ENCODE results near the gene PCDHB10.
"Not testable (repeated sequence)": the region's sequence is repeated elsewhere in the genome, so short reads cannot be mapped to it uniquely, and the experiment has no call there.

Gene PCDHB10

DNA sequence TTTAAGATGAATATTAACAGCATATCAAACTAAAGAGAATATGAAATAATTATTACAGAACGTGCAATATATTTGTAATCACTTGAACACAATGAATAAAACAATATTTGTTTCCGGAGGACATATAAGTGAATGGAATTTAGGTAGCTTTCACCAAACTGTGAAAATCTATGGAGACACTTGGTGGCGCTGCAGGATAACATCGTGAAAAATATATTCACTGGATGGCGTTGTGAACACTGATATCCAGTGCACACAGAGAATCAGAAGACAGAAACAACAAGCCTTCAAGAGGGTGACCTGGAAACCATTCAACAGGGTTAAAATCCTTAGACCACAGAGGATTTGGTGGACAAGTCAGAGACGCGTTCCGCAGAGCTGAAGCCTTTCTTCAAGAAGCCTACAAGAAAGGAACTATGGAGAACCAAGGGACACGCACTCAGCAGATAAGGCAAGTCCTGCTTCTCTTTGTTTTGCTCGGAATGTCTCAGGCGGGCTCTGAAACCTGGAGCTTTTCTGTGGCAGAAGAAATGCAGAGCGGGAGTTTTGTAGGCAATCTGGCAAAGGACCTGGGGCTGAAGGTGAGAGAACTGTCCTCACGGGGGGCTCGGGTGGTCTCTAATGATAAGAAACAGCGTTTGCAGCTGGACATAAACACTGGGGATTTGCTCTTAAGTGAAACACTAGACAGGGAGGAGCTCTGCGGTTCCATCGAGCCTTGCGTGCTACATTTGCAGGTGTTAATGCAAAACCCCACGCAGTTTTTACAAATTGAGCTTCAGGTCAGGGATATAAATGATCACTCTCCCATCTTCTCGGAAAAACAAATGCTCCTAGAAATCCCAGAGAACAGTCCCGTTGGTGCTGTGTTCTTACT lies 7.4 kb downstream of the PCDHB10 start, which contains the start of gene PCDHB11:
TSS of gene PCDHB11 (plus strand) at position 269 of the 877 bp plus-strand sequence. CDS start at position 417, 148 bp downstream.
- TF ChIP-seq, protein P1, sequence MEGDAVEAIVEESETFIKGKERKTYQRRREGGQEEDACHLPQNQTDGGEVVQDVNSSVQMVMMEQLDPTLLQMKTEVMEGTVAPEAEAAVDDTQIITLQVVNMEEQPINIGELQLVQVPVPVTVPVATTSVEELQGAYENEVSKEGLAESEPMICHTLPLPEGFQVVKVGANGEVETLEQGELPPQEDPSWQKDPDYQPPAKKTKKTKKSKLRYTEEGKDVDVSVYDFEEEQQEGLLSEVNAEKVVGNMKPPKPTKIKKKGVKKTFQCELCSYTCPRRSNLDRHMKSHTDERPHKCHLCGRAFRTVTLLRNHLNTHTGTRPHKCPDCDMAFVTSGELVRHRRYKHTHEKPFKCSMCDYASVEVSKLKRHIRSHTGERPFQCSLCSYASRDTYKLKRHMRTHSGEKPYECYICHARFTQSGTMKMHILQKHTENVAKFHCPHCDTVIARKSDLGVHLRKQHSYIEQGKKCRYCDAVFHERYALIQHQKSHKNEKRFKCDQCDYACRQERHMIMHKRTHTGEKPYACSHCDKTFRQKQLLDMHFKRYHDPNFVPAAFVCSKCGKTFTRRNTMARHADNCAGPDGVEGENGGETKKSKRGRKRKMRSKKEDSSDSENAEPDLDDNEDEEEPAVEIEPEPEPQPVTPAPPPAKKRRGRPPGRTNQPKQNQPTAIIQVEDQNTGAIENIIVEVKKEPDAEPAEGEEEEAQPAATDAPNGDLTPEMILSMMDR (IDR thresholded peaks at IDR 0.05; ENCODE audit: low read length) = peak; percentile 67
- no peak for TF ChIP-seq EZH2phosphoT487 (IDR thresholded peaks at IDR 0.05; ENCODE audit: low read length)
- TF ChIP-seq EZH2 (optimal IDR thresholded peaks at IDR 0.05; ENCODE audit: low read depth, low read length) = no peak
- H3K9ac ChIP-seq (ENCODE audit: low read length) = no peak within 1 kb of the TSS
- no peaks in the 10 kb centered on the region for H3K9me2 ChIP-seq (replicated peaks; ENCODE audit: insufficient read depth, low read length)
- 0 out of 2 replicates have a peak within 1 kb of the TSS, but pooled peaks have one; percentile 36 for H2AFZ ChIP-seq (ENCODE audit: low read length)
- no peaks in the 10 kb centered on the region for H3K4me1 ChIP-seq (ENCODE audit: low read length)
- H4K20me1 ChIP-seq (ENCODE audit: insufficient read depth, low read length) = no peaks in the 10 kb centered on the region
- H3K36me3 ChIP-seq (replicated peaks; ENCODE audit: insufficient read depth, low read length) = no peaks in the 10 kb centered on the region
- no peaks in the 10 kb centered on the region for H3K79me2 ChIP-seq (ENCODE audit: low read length)
- peak within 1 kb of the TSS; percentile 9; the same call in 1 of the 2 replicates for H3K4me2 ChIP-seq (ENCODE audit: low read depth, low read length)
- no peaks in the 10 kb centered on the region for H3F3A ChIP-seq (ENCODE audit: insufficient read depth, low read length)
- H3K27me3 ChIP-seq (replicated peaks; ENCODE audit: insufficient read depth, low read length) = no peaks in the 10 kb centered on the region
- peak within 1 kb of the TSS; percentile 23; the same call in 1 of the 2 replicates for H3K4me3 ChIP-seq (ENCODE audit: low read length)
- H3K9me3 ChIP-seq (replicated peaks; ENCODE audit: insufficient read depth, low read length) = no peaks in the 10 kb centered on the region
- H3K27ac ChIP-seq (ENCODE audit: low read length) = no peak within 1 kb of the TSS
- DNase-seq = peak; percentile 50

DNA sequence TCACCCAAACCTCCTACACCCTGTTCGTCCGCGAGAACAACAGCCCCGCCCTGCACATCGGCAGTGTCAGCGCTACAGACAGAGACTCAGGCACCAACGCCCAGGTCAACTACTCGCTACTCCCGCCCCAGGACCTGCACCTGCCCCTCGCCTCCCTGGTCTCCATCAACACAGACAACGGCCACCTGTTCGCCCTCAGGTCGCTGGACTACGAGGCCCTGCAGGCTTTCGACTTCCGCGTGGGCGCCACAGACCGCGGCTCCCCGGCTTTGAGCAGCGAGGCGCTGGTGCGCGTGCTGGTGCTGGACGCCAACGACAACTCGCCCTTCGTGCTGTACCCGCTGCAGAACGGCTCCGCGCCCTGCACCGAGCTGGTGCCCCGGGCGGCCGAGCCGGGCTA lies 9.0 kb downstream of the PCDHB10 start:
- H3K27me3 ChIP-seq (replicated peaks; ENCODE audit: insufficient read depth, low read length); H3K79me2 ChIP-seq (ENCODE audit: low read length); H3K4me1 ChIP-seq (ENCODE audit: low read length); H3F3A ChIP-seq (ENCODE audit: insufficient read depth, low read length); H3K9ac ChIP-seq (ENCODE audit: low read length); H3K4me2 ChIP-seq (ENCODE audit: low read depth, low read length); H3K9me2 ChIP-seq (replicated peaks; ENCODE audit: insufficient read depth, low read length); H4K20me1 ChIP-seq (ENCODE audit: insufficient read depth, low read length); H3K36me3 ChIP-seq (replicated peaks; ENCODE audit: insufficient read depth, low read length); H3K27ac ChIP-seq (ENCODE audit: low read length); H3K4me3 ChIP-seq (ENCODE audit: low read length); H3K9me3 ChIP-seq (replicated peaks; ENCODE audit: insufficient read depth, low read length); H2AFZ ChIP-seq (ENCODE audit: low read length); DNase-seq: not testable (repeated sequence)

DNA sequence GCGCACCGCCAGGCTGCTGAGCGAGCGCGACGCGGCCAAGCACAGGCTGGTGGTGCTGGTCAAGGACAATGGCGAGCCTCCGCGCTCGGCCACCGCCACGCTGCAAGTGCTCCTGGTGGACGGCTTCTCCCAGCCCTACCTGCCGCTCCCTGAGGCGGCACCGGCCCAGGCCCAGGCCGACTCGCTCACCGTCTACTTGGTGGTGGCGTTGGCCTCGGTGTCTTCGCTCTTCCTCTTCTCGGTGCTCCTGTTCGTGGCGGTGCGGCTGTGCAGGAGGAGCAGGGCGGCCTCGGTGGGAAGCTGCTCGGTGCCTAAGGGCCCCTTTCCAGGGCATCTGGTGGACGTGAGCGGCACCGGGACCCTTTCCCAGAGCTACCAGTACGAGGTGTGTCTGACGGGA lies 9.5 kb downstream of the PCDHB10 start:
- H3K4me2 ChIP-seq (ENCODE audit: low read depth, low read length); H3K4me1 ChIP-seq (ENCODE audit: low read length); H3K9me3 ChIP-seq (replicated peaks; ENCODE audit: insufficient read depth, low read length); H3K27me3 ChIP-seq (replicated peaks; ENCODE audit: insufficient read depth, low read length); H3K36me3 ChIP-seq (replicated peaks; ENCODE audit: insufficient read depth, low read length); H3K9ac ChIP-seq (ENCODE audit: low read length); DNase-seq; H2AFZ ChIP-seq (ENCODE audit: low read length); H3K9me2 ChIP-seq (replicated peaks; ENCODE audit: insufficient read depth, low read length); H4K20me1 ChIP-seq (ENCODE audit: insufficient read depth, low read length); H3K4me3 ChIP-seq (ENCODE audit: low read length); H3K27ac ChIP-seq (ENCODE audit: low read length); H3K79me2 ChIP-seq (ENCODE audit: low read length); H3F3A ChIP-seq (ENCODE audit: insufficient read depth, low read length): not testable (repeated sequence)

DNA sequence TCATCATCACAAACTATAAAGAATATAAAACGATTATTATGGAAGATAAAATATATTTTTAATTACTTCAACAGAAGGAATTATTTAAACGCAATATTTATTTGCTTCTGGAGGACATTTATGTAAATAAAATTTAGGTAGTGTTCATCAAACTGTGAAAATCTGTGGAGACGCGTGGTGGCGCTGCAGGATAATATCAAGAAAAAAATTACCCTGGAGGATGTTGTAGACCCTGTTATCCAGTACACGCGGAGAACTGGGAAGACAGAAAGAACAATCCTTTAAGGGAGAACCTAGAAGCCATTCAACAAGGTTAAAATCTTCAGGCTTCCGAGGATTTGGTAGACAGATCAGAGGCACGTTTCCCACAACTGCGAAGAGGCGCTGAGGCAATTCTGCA lies 16.3 kb downstream of the PCDHB10 start, which contains the start of gene PCDHB12:
TSS of gene PCDHB12 (plus strand) at position 242 of the 400 bp plus-strand sequence. CDS start 189 bp downstream, outside the sequence.
- H3F3A ChIP-seq (ENCODE audit: insufficient read depth, low read length) = no peaks in the 10 kb centered on the region
- no peaks in the 10 kb centered on the region for H3K36me3 ChIP-seq (replicated peaks; ENCODE audit: insufficient read depth, low read length)
- no peak within 1 kb of the TSS for H2AFZ ChIP-seq (ENCODE audit: low read length)
- TF ChIP-seq EZH2phosphoT487 (IDR thresholded peaks at IDR 0.05; ENCODE audit: low read length) = no peak
- TF ChIP-seq, protein P1 (IDR thresholded peaks at IDR 0.05; ENCODE audit: low read length) = peak; percentile 52
- no peak within 1 kb of the TSS for H3K4me2 ChIP-seq (ENCODE audit: low read depth, low read length)
- no peaks in the 10 kb centered on the region for H3K4me1 ChIP-seq (ENCODE audit: low read length)
- H3K9me2 ChIP-seq (replicated peaks; ENCODE audit: insufficient read depth, low read length) = no peaks in the 10 kb centered on the region
- 0 out of 2 replicates have a peak, but pooled peaks cover 4% of the 10 kb centered on the region for H3K27me3 ChIP-seq (replicated peaks; ENCODE audit: insufficient read depth, low read length)
- no peak within 1 kb of the TSS for H3K9ac ChIP-seq (ENCODE audit: low read length)
- H3K4me3 ChIP-seq (ENCODE audit: low read length) = no peak within 1 kb of the TSS
- no peak within 1 kb of the TSS for H3K27ac ChIP-seq (ENCODE audit: low read length)
- no peaks in the 10 kb centered on the region for H4K20me1 ChIP-seq (ENCODE audit: insufficient read depth, low read length)
- DNase-seq = peak; percentile 37
- no peaks in the 10 kb centered on the region for H3K79me2 ChIP-seq (ENCODE audit: low read length)
- H3K9me3 ChIP-seq (replicated peaks; ENCODE audit: insufficient read depth, low read length) = no peaks in the 10 kb centered on the region

DNA sequence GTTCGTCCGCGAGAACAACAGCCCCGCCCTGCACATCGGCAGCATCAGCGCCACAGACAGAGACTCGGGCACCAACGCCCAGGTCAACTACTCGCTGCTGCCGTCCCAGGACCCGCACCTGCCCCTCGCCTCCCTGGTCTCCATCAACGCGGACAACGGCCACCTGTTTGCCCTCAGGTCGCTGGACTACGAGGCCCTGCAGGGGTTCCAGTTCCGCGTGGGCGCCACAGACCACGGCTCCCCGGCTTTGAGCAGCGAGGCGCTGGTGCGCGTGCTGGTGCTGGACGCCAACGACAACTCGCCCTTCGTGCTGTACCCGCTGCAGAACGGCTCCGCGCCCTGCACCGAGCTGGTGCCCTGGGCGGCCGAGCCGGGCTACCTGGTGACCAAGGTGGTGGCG lies 18.1 kb downstream of the PCDHB10 start:
- not testable (repeated sequence) for H4K20me1 ChIP-seq (ENCODE audit: insufficient read depth, low read length); H3K9me3 ChIP-seq (replicated peaks; ENCODE audit: insufficient read depth, low read length); H3K4me1 ChIP-seq (ENCODE audit: low read length); H3K4me3 ChIP-seq (ENCODE audit: low read length); H3K79me2 ChIP-seq (ENCODE audit: low read length); H3K27ac ChIP-seq (ENCODE audit: low read length); H3K36me3 ChIP-seq (replicated peaks; ENCODE audit: insufficient read depth, low read length); H3K4me2 ChIP-seq (ENCODE audit: low read depth, low read length); H3F3A ChIP-seq (ENCODE audit: insufficient read depth, low read length); H3K9me2 ChIP-seq (replicated peaks; ENCODE audit: insufficient read depth, low read length); H3K9ac ChIP-seq (ENCODE audit: low read length); DNase-seq; H2AFZ ChIP-seq (ENCODE audit: low read length); H3K27me3 ChIP-seq (replicated peaks; ENCODE audit: insufficient read depth, low read length)

DNA sequence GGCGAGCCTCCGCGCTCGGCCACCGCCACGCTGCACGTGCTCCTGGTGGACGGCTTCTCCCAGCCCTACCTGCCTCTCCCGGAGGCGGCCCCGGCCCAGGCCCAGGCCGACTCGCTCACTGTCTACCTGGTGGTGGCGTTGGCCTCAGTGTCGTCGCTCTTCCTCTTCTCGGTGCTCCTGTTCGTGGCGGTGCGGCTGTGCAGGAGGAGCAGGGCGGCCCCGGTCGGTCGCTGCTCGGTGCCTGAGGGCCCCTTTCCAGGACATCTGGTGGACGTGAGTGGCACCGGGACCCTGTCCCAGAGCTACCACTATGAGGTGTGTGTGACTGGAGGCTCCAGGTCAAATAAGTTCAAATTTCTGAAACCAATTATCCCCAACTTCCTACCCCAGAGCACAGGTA lies 18.7 kb downstream of the PCDHB10 start:
- not testable (repeated sequence) for H2AFZ ChIP-seq (ENCODE audit: low read length); H3K4me1 ChIP-seq (ENCODE audit: low read length); H3K9me3 ChIP-seq (replicated peaks; ENCODE audit: insufficient read depth, low read length); H3K79me2 ChIP-seq (ENCODE audit: low read length); H3K27me3 ChIP-seq (replicated peaks; ENCODE audit: insufficient read depth, low read length); H3K4me3 ChIP-seq (ENCODE audit: low read length); H3F3A ChIP-seq (ENCODE audit: insufficient read depth, low read length); H3K9me2 ChIP-seq (replicated peaks; ENCODE audit: insufficient read depth, low read length); H4K20me1 ChIP-seq (ENCODE audit: insufficient read depth, low read length); H3K4me2 ChIP-seq (ENCODE audit: low read depth, low read length); H3K27ac ChIP-seq (ENCODE audit: low read length); H3K36me3 ChIP-seq (replicated peaks; ENCODE audit: insufficient read depth, low read length); H3K9ac ChIP-seq (ENCODE audit: low read length); DNase-seq
